SU-DHL-6 (cell line): ENCODE results near the gene TSPAN12.

Experiments
- EZH2phosphoT487 ChIP-seq: fragments of 200-600 bp; sonication (generic), shearing (Covaris generic); conservative IDR thresholded peaks from 2 replicates; pipeline ENCODE4 v1.6.1; 2018; ENCODE audit warnings: mild to moderate bottlenecking, antibody characterized with exemption, low read length, moderate library complexity, mixed read lengths
- TF ChIP-seq, protein P1 (sequence below): fragments of 200-600 bp; sonication (generic); IDR thresholded peaks from one replicate; pipeline ENCODE4 v1.5.1; 2017; ENCODE audit warnings: antibody characterized with exemption, mild to moderate bottlenecking, low read length, moderate library complexity; ENCODE audit not compliant: insufficient read depth, poor library complexity, severe bottlenecking

DNA sequence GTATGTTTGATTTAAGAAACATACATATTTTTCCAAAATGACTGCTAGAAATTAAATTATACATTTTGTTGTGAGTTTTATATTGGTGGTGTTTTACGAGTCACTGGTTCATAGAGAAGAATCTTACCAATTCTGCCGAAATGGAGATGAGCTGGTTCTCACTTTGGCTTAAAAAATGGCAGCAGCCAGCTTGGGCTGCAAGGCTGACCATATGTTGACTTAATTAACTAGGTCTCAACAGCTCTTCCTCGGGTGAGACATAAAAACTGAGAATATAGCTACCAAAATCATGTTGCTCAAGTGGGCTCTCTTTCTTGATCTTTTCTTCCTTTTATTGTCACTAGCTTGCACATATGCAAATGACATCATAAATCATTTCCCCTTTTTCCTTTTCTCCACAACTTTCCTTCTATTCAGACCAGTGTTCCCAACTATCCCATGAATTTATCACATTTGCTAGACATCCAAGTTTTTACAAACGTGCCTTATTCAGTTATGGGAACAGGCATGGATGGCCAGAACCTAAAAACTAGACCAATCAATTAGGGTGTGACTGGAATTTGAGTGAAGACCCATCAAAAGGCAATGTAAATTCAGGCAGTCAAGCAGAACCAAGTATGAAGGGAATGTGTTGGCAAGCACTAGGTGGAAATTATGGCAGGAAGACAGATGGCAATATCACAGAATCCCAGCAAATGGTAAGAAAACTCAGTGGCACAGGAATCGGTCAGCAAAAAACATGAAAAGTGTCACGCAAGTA is 6.4 kb upstream of the TSPAN12 start:
- TF ChIP-seq, protein P1, sequence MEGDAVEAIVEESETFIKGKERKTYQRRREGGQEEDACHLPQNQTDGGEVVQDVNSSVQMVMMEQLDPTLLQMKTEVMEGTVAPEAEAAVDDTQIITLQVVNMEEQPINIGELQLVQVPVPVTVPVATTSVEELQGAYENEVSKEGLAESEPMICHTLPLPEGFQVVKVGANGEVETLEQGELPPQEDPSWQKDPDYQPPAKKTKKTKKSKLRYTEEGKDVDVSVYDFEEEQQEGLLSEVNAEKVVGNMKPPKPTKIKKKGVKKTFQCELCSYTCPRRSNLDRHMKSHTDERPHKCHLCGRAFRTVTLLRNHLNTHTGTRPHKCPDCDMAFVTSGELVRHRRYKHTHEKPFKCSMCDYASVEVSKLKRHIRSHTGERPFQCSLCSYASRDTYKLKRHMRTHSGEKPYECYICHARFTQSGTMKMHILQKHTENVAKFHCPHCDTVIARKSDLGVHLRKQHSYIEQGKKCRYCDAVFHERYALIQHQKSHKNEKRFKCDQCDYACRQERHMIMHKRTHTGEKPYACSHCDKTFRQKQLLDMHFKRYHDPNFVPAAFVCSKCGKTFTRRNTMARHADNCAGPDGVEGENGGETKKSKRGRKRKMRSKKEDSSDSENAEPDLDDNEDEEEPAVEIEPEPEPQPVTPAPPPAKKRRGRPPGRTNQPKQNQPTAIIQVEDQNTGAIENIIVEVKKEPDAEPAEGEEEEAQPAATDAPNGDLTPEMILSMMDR: no peak
- no peak for TF ChIP-seq EZH2phosphoT487
